ENCODE data around the gene UTY.

UTY gene

GRCh38 chrY:13415556-13415955, 64.3 kb downstream of the UTY start:
- no peak for DNase-seq (ENCODE audit: low read depth)

- no peak for DNase-seq (ENCODE audit: low read depth)
Observed at GRCh38 chrY:13398876-13399275, 81.0 kb downstream of the UTY start.

- no peak for DNase-seq (ENCODE audit: low read depth)
Observed at GRCh38 chrY:13381110-13381683, 98.6 kb downstream of the UTY start.

- DNase-seq (ENCODE audit: low read depth) = no peak
Observed at GRCh38 chrY:13370868-13371800, 108.7 kb downstream of the UTY start.

GRCh38 chrY:13370245-13370644, 109.6 kb downstream of the UTY start:
- no peak for DNase-seq (ENCODE audit: low read depth)

GRCh38 chrY:13368513-13368845, 111.4 kb downstream of the UTY start:
- no peak for DNase-seq (ENCODE audit: low read depth)

- DNase-seq (ENCODE audit: low read depth) = no peak
Observed at GRCh38 chrY:13363641-13364040, 116.2 kb downstream of the UTY start.

- no peak for DNase-seq (ENCODE audit: low read depth)
Observed at GRCh38 chrY:13362662-13363061, 117.2 kb downstream of the UTY start.

- no peak for DNase-seq (ENCODE audit: low read depth)
Observed at GRCh38 chrY:13361656-13362636, 117.9 kb downstream of the UTY start.

GRCh38 chrY:13351443-13351842, 128.4 kb downstream of the UTY start:
- DNase-seq (ENCODE audit: low read depth) = no peak

GRCh38 chrY:13347106-13347505, 132.7 kb downstream of the UTY start:
- DNase-seq (ENCODE audit: low read depth) = no peak

GRCh38 chrY:13345549-13345948, 134.3 kb downstream of the UTY start:
- DNase-seq (ENCODE audit: low read depth) = no peak

GRCh38 chrY:13343307-13343946, 136.4 kb downstream of the UTY start:
- DNase-seq (ENCODE audit: low read depth) = no peak

- no peak for DNase-seq (ENCODE audit: low read depth)
Observed at GRCh38 chrY:13339939-13340338, 139.9 kb downstream of the UTY start.

GRCh38 chrY:13339381-13339780, 140.5 kb downstream of the UTY start:
- DNase-seq (ENCODE audit: low read depth) = no peak

GRCh38 chrY:13338711-13339110, 141.1 kb downstream of the UTY start:
- no peak for DNase-seq (ENCODE audit: low read depth)

GRCh38 chrY:13337934-13338333, 141.9 kb downstream of the UTY start:
- no peak for DNase-seq (ENCODE audit: low read depth)

- DNase-seq (ENCODE audit: low read depth) = no peak
Observed at GRCh38 chrY:13333791-13334190, 146.0 kb downstream of the UTY start.

GRCh38 chrY:13330651-13331050, 149.2 kb downstream of the UTY start:
- DNase-seq (ENCODE audit: low read depth) = no peak

GRCh38 chrY:13312966-13313365, 166.9 kb downstream of the UTY start:
- DNase-seq (ENCODE audit: low read depth) = no peak

- peak; percentile 50 for DNase-seq (ENCODE audit: low read depth)
Observed at GRCh38 chrY:13307959-13308358, 171.9 kb downstream of the UTY start.

GRCh38 chrY:13300795-13301194, 179.0 kb downstream of the UTY start:
- DNase-seq (ENCODE audit: low read depth) = no peak

Data from HS-5 (cell line).